PFSK-1 (cell line): ENCODE measurements around the gene C1orf122.

Experiments
- FOXP2 ChIP-seq: optimal IDR thresholded peaks from 2 replicates; pipeline ENCODE3; 2011; ENCODE audit warnings: borderline replicate concordance, control low read depth, inconsistent platforms; ENCODE audit not compliant: insufficient read depth; ENCODE audit errors: extremely low read length, extremely low read depth
- POLR2AphosphoS5 ChIP-seq: IDR thresholded peaks from 2 replicates; pipeline ENCODE4 v1.6.1; 2012; ENCODE audit warnings: low read depth, mild to moderate bottlenecking, control low read depth, low read length, moderate library complexity
- SIN3A ChIP-seq: IDR thresholded peaks from 2 replicates; pipeline ENCODE4 v1.6.1; 2012; ENCODE audit warnings: mild to moderate bottlenecking, low read length, moderate library complexity, borderline replicate concordance; ENCODE audit not compliant: insufficient read depth
- TAF1 ChIP-seq: IDR thresholded peaks from 2 replicates; pipeline ENCODE4 v1.6.1; 2012; ENCODE audit warnings: low read length, control low read depth, borderline replicate concordance; ENCODE audit not compliant: insufficient read depth
- TF ChIP-seq, protein P1 (sequence below), 2 experiments: IDR thresholded peaks; 2 replicates each; pipeline versions ENCODE4 v1.6.1 to v1.8.0; 2011 to 2012; ENCODE audit warnings: low read depth in 2 of 2, low read length in 2 of 2, control low read depth in 1 of 2, inconsistent platforms in 1 of 2, mild to moderate bottlenecking in 1 of 2, moderate library complexity in 1 of 2; ENCODE audit not compliant: insufficient read depth in 1 of 2

C1orf122 gene

DNA sequence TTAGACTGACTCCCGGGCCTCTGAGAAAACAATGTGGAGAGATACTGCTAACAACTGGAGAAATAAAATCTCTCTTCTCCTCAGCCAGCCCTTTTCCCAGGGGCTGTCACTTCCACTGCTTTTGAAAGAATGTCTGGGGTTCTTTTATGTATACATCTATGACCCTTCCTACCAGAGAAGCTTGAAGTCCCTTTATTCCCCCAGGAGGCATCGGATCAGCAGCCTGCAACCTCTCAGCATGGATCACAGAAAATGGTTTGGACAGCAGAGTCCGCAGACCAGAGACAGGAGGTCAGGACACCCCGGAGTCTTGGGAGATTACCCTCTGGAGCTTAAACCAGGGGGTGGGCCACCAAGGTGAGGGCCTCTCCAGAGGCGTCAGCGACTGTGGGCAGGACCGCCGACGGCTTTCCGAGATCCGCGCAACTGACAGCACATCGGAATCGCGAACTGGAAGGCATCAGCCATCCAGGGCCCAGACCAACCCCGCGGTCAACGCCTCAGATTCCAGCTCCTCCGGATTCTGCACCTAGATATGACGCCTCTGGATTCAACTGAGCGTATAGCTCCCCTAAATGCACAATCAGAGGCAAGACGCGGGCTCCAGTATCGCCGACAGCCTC lies 43.7 kb upstream of the C1orf122 start:
- TF ChIP-seq SIN3A (no peak), POLR2AphosphoS5 (no peak), FOXP2 (no peak), TAF1 (no peak)
- TF ChIP-seq, protein P1, sequence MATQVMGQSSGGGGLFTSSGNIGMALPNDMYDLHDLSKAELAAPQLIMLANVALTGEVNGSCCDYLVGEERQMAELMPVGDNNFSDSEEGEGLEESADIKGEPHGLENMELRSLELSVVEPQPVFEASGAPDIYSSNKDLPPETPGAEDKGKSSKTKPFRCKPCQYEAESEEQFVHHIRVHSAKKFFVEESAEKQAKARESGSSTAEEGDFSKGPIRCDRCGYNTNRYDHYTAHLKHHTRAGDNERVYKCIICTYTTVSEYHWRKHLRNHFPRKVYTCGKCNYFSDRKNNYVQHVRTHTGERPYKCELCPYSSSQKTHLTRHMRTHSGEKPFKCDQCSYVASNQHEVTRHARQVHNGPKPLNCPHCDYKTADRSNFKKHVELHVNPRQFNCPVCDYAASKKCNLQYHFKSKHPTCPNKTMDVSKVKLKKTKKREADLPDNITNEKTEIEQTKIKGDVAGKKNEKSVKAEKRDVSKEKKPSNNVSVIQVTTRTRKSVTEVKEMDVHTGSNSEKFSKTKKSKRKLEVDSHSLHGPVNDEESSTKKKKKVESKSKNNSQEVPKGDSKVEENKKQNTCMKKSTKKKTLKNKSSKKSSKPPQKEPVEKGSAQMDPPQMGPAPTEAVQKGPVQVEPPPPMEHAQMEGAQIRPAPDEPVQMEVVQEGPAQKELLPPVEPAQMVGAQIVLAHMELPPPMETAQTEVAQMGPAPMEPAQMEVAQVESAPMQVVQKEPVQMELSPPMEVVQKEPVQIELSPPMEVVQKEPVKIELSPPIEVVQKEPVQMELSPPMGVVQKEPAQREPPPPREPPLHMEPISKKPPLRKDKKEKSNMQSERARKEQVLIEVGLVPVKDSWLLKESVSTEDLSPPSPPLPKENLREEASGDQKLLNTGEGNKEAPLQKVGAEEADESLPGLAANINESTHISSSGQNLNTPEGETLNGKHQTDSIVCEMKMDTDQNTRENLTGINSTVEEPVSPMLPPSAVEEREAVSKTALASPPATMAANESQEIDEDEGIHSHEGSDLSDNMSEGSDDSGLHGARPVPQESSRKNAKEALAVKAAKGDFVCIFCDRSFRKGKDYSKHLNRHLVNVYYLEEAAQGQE (IDR thresholded peaks at IDR 0.05; ENCODE audit: insufficient read depth in 1 of 2, low read depth in 2 of 2, low read length in 2 of 2): no peak

DNA sequence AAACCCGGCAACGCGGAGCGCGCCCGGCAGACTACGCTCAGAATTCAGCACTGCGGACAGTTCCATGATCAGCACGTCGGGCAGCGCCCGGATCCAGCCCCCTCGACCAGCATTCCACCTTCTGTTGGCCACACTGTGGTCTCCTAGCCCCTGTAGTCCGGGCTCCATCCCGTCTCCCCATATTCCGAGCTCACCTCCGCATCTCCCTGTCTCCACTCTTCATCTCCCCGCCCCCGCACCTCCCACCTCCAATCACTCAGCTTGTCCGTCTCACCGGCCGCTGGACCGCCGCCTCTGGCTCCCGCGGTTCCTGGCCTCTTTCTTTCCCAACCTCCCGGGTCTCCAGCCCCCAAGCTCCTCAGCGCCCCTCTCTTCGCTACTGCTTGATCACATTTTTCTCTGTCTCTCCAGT lies 43.2 kb upstream of the C1orf122 start:
- TF ChIP-seq SIN3A: peak; percentile 99
- TF ChIP-seq, protein P1 (IDR thresholded peaks at IDR 0.05; ENCODE audit: insufficient read depth in 1 of 2, low read depth in 2 of 2, low read length in 2 of 2): peak; percentile 99
- no peak for TF ChIP-seq POLR2AphosphoS5

DNA sequence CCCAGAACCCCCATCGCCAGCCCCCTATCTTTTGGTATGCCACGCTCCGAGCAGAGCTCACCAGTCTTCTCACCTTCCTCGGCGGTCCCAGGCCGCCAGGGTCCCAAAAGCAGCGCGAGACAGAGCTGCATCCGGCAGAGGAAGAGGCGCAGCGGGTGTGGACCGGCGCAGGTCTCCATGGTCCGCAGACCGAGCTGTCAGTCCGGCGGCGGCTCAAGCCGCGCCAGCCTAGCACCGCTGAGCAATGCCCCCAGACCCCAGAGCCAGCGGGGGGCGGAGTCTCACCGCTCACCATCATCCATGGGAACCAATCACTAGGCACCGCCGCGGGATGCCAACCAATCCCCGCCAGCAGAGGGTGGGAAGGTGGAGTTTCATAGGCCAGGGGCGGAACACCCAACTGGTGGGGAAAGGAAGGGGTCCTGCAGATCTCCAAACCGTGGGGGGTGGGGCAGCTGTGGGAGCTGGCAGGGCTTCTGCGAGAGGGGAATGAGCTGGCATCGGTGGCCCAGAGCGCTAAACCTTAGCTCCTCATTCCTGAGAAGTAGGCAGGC lies 42.6 kb upstream of the C1orf122 start, which contains the start of gene EPHA10:
Gene EPHA10, minus strand, starts transcription at position 233 of the 554 bp plus-strand sequence. Its CDS starts 54 bp downstream, at position 179.
- TF ChIP-seq POLR2AphosphoS5 (no peak), FOXP2 (no peak), TAF1 (no peak), SIN3A (no peak)
- TF ChIP-seq, protein P1 (IDR thresholded peaks at IDR 0.05; ENCODE audit: insufficient read depth in 1 of 2, low read depth in 2 of 2, low read length in 2 of 2): no peak

DNA sequence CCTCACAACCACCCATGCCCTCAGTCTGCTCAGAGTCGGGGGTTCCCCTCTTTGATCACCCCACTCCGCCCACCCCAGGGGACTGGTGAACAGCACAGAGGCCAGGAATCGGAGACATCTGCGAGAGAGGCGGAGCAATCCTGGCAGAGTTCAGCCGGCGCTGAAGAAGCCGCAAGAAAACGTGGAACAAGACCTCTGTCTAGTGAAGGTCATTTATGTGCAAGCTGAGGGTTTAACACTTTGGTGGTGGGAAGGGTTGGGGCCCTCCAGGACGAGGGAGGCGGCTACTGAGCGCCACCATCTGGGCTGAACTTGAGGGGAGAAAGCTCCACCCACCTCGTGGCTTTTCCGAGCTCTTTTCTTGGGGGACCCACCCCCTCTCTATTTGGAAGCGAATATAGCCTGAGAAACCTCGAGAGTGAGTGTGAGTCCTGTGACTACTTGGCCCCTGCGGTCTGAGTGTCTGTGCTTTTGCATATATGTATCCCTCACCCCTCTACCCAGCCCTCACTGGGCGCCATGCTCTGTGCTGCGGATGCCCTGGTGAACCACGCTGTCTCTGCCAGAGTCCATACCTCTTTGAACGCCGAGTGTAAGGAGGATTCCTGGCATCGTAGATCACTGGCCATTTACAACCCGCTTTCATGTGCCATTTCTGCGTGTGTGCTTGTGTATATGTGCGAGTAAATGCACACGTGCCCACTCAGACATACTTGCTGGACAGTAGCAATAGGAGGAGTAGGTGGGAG lies 41.5 kb upstream of the C1orf122 start:
- TF ChIP-seq POLR2AphosphoS5 (no peak), FOXP2 (no peak), SIN3A (no peak), TAF1 (no peak)
- TF ChIP-seq, protein P1 (IDR thresholded peaks at IDR 0.05; ENCODE audit: insufficient read depth in 1 of 2, low read depth in 2 of 2, low read length in 2 of 2): no peak
